RWPE1 (cell line): ENCODE measurements around the gene OTOS.
A peak's percentile ranks its signal among the peaks of the same experiment; 100 is the strongest.

Experiments used
- CTCF ChIA-PET: fragments of 350-600 bp; sonication (Branson Sonifier 250); formaldehyde crosslinking; extraction: SDS; loops from one replicate; lab custom pipeline; 2021; lab: Yijun Ruan, JAX
- POLR2A ChIA-PET: fragments of 400-600 bp; formaldehyde crosslinking; extraction: SDS; loops from one replicate; lab custom pipeline; 2020; ENCODE audit warnings: antibody characterized with exemption; ENCODE audit not compliant: low non-redundant PET; lab: Yijun Ruan, JAX
- DNase-seq: peaks from one replicate; pipeline ENCODE4 v3.0.0; 2012; ENCODE audit warnings: low spot score
- H3K27ac ChIP-seq: fragments of 450-650 bp; 2 replicates; pipeline ENCODE4 v1.5.1; 2017
- CTCF ChIP-seq: fragments of 450-650 bp; conservative IDR thresholded peaks from 2 replicates; pipeline ENCODE4 v1.5.1; 2017; ENCODE audit warnings: low read depth, mild to moderate bottlenecking

Gene OTOS

DNA sequence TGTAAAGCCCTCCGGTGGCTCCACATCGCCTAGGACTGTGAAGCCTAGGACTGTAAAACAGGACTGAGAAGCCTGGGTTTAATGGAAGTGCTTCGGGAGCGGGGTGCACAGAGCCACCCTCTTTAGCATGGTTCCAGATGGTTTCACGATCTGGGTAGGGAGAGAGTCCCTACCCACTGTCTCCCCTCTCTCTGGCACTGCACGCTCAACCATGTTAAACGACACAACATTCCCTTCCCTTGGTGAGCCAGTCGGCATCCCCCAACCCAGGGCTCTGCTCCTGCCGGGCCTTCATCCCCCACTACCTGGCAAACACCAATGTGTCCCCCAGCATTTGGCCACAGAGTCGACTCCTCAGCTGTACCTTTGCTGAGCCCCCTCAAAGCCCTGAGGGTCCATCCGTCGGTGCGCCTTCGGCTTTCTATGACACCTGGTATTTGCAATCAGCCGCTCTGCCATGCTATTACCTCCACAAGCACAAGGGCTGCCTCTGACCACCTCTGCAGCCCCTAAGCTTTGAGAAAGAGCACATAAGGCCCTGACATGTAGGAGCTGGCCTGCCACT, 5.4 kb downstream of the OTOS start:
- POLR2A ChIA-PET: interaction anchor here (0.5 kb wide), 1 partner anchor 299 kb away, joined by 14 read pairs; no protein-coding TSS in a partner anchor
- TF ChIP-seq CTCF: no peak
- CTCF ChIA-PET: interaction anchor here (1.0 kb wide), 1 partner anchor 16 kb away, joined by 3 read pairs; no protein-coding TSS in a partner anchor
- H3K27ac ChIP-seq: peak overlapping the region; percentile 8; the same call in 1 of the 2 replicates
- no peak for DNase-seq

DNA sequence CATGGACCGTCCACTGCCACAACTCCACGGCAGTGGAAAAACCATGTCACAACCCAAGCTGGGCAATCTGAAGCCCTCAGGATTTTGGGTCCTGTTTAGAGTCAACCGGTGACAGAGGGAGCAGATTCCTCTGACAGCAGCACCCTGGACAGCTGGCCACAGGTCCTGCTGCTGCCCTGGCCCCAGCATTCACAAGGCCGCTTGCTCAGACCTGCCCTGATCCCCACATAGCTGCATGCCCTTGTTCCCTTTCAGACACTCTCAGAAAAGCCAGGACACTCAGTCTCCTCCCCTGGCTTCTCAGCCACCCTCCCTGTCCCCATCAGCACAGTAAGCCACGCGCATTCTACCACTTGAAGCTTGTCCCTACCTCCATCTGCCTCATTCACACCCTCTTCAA, 6.0 kb downstream of the OTOS start:
- H3K27ac ChIP-seq: peak overlapping the region; percentile 8; the same call in 1 of the 2 replicates
- ChIA-PET POLR2A (no interaction called here), CTCF (interaction anchor here (1.0 kb wide), 1 partner anchor 16 kb away, joined by 3 read pairs; no protein-coding TSS in a partner anchor)
- no peak for DNase-seq
- TF ChIP-seq CTCF: no peak

DNA sequence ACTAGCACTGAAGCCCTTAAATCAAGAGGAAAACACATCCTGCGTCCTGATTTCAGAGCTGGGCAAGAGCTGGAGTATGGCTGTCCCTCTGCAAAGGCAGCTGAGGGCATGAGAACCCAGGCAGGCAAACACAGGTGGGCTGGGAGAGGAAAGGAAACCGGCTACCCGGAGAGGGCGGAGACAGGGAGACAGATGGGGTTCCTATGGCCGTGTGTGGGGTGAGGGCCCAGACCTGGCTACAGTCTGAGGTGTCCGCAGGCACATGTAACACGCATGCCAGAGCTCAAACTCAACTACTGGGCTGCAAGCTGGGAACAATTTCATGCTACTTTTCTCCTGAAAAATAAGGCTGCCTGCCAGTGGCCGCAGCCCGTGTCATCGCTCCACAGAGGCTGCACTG, 7.1 kb downstream of the OTOS start:
- no peak overlapping the region for H3K27ac ChIP-seq
- DNase-seq: no peak
- no peak for TF ChIP-seq CTCF
- ChIA-PET CTCF (no interaction called here), POLR2A (no interaction called here)

DNA sequence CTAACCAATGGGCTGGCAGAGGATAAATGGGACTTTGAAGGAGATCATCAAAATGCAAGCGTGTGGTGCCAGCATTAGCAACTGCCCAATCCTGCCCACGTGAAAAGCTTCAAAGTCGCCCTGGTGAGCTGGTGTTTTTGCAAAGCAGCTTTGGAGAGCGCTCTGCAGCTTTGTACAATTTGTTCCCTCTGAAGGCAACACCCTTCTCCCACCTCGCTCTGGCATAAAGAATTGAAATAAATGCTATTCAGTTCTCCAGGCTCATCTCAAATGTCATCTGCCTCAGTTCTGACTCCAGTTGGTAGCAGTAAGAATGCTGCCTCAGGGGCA, 7.8 kb downstream of the OTOS start:
- TF ChIP-seq CTCF: no peak
- ChIA-PET CTCF (no interaction called here), POLR2A (no interaction called here)
- no peak for DNase-seq
- no peak overlapping the region for H3K27ac ChIP-seq

DNA sequence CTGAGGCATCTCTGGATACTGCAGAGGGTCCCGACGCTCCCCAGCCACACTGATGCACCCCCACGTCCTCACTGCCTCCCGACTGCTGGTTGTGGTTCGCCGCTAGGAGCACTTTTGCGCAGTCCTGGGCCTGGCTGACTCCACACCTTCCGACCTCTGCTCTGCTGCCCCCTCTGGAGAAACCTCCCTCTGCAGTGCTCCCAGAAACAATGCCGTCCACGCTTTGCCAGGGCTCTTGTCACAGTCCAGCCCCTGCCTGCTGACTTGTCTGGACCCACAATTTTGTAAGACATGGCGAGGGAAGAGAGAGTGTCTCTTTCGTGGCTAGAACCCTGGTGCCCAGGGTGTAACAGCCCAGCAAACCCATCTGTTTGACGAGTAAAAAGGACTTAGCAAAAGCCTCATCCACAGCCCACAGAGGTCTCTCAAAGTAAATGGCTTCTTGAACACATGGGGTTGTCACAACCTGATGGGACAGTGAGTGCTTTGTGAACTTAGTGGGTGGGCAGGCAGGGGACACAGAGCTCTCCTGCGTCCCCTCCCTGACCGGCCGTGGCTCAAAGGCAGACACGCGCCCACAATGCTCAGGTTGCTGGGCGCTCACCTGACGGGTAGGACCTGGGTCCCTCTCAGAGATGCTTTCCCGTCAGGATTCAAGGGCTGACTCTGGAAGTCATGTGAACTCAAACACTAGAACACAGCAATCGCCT, 8.4 kb downstream of the OTOS start:
- no peak for DNase-seq
- no peak for TF ChIP-seq CTCF
- H3K27ac ChIP-seq: no peak overlapping the region
- ChIA-PET POLR2A (no interaction called here), CTCF (interaction anchor here (0.7 kb wide), 1 partner anchor 454 kb away, joined by 4 read pairs; the partner anchor contains the start of gene CAPN10)

GRCh38 chr2:240131296-240131695, 9.2 kb downstream of the OTOS start:
- TF ChIP-seq CTCF: no peak
- ChIA-PET POLR2A (no interaction called here), CTCF (no interaction called here)
- no peak overlapping the region for H3K27ac ChIP-seq
- no peak for DNase-seq
